K562 (cell line): ENCODE data around the gene TRIM71. TPM values are rescaled to one million over a fixed set of nuclear protein-coding genes. Genes with fewer than 3 reads are reported as not detected.

ENCODE experiments used
- ATAC-seq: fragments of 200-7000 bp; cut with Tn5 transposase; 3 replicates; pipeline ENCODE4 v1.9.1; 2020; ENCODE audit warnings: moderate library complexity
- BruUV-seq: library from RNA; stranded (reverse); fragments of 400-500 nt; replicated peaks from 2 replicates; lab custom pipeline; 2021; lab: Mats Ljungman, UMichigan
- CTCF ChIA-PET: fragments of 300-600 bp; formaldehyde crosslinking; extraction: SDS; loops from one replicate; lab custom pipeline; 2021; ENCODE audit warnings: low intra/inter-chr PET ratio; lab: Yijun Ruan, JAX
- POLR2A ChIA-PET: fragments of 300-600, 350-650 bp; sonication (Branson Sonifier 250); formaldehyde crosslinking; extraction: SDS; loops from one replicate; lab custom pipeline; 2021; ENCODE audit warnings: antibody characterized with exemption, inconsistent platforms; lab: Yijun Ruan, JAX
- DNase-seq, 4 experiments: peaks; one replicate each; pipeline versions ENCODE4 v3.0.0 to v3.0.0-alpha.2; 2011 to 2018; ENCODE audit warnings: low spot score in 3 of 4, mixed read lengths in 3 of 4; ENCODE audit errors: extremely low read depth in 1 of 4
- FAIRE-seq: peaks from 2 replicates; lab custom pipeline; 2011; peaks lifted over from hg19 to GRCh38; lab: Jason Lieb, UNC
- H2AFZ ChIP-seq: 2 replicates; pipeline ENCODE4 v1.6.0; 2011; ENCODE audit warnings: low read depth, low read length, control low read depth, inconsistent platforms
- H3K27ac ChIP-seq: fragments of 200-600 bp; 3 replicates; pipeline ENCODE4 v1.8.0; 2011; ENCODE audit warnings: low read depth, mild to moderate bottlenecking, control low read depth, inconsistent platforms, low read length, moderate library complexity, mixed read lengths; ENCODE audit errors: extremely low read depth
- H3K27me3 ChIP-seq, 2 experiments: fragments of 300-600 bp in 1 of 2; 2 replicates in 1 of 2; 3 replicates in 1 of 2; pipeline versions ENCODE4 v1.6.0 to v1.8.0; 2011; ENCODE audit warnings: inconsistent platforms in 2 of 2, low read length in 2 of 2, mild to moderate bottlenecking in 1 of 2, mixed read lengths in 1 of 2, moderate library complexity in 1 of 2; ENCODE audit not compliant: control insufficient read depth in 2 of 2, insufficient read depth in 2 of 2
- H3K36me3 ChIP-seq: fragments of 300-600 bp; 3 replicates; pipeline ENCODE4 v1.8.0; 2011; ENCODE audit warnings: mild to moderate bottlenecking, low read length, inconsistent platforms; ENCODE audit not compliant: control insufficient read depth, insufficient read depth
- H3K4me1 ChIP-seq, 2 experiments: fragments of 200-600 bp in 1 of 2; replicated peaks in 1 of 2; 2 replicates in 1 of 2; 3 replicates in 1 of 2; pipeline versions ENCODE4 v1.5.1 to v1.8.0; 2011; ENCODE audit warnings: inconsistent platforms in 2 of 2, low read length in 2 of 2, mild to moderate bottlenecking in 1 of 2, mixed read lengths in 1 of 2, moderate library complexity in 1 of 2; ENCODE audit not compliant: control insufficient read depth in 2 of 2, insufficient read depth in 2 of 2
- H3K4me2 ChIP-seq: 2 replicates; pipeline ENCODE4 v1.6.1; 2011; ENCODE audit warnings: low read length, control low read depth, inconsistent platforms, mixed read lengths; ENCODE audit not compliant: insufficient read depth
- H3K4me3 ChIP-seq: fragments of 200-600 bp; sonication (generic), shearing (Covaris generic); 2 replicates; pipeline ENCODE4 v1.5.1; 2016; ENCODE audit warnings: control low read depth, inconsistent platforms
- H3K79me2 ChIP-seq: fragments of 200-600 bp; 3 replicates; pipeline ENCODE4 v1.8.0; 2011; ENCODE audit warnings: low read length, inconsistent platforms; ENCODE audit not compliant: control insufficient read depth, insufficient read depth
- H3K9ac ChIP-seq, 2 experiments: 2 replicates each; pipeline versions ENCODE4 v1.6.0 to v1.6.1; 2011; ENCODE audit warnings: low read depth in 2 of 2, low read length in 2 of 2, control low read depth in 1 of 2, inconsistent platforms in 1 of 2, mild to moderate bottlenecking in 1 of 2, mixed read lengths in 1 of 2; ENCODE audit not compliant: insufficient read depth in 1 of 2
- H3K9me1 ChIP-seq: one replicate; pipeline ENCODE4 v1.6.0; 2011; ENCODE audit warnings: inconsistent platforms, mild to moderate bottlenecking, low read length, moderate library complexity; ENCODE audit not compliant: control insufficient read depth, insufficient read depth
- H3K9me3 ChIP-seq: replicated peaks from 2 replicates; pipeline ENCODE4 v1.5.1; 2011; ENCODE audit warnings: low read depth, low read length, inconsistent platforms; ENCODE audit not compliant: control insufficient read depth, insufficient read depth
- H4K20me1 ChIP-seq: replicated peaks from 2 replicates; pipeline ENCODE4 v1.6.1; 2011; ENCODE audit warnings: low read length, inconsistent platforms, mixed read lengths; ENCODE audit not compliant: control insufficient read depth, insufficient read depth
- CBX2 ChIP-seq: fragments of 200-600 bp; sonication (generic); IDR thresholded peaks from one replicate; pipeline ENCODE4 v1.6.1; 2012; ENCODE audit warnings: mild to moderate bottlenecking, low read length, inconsistent platforms; ENCODE audit not compliant: insufficient read depth, poor library complexity, severe bottlenecking
- ILF3 ChIP-seq: fragments of 450-650 bp; IDR thresholded peaks from 2 replicates; pipeline ENCODE4 v1.6.1; 2018; ENCODE audit warnings: antibody characterized with exemption, mild to moderate bottlenecking, moderate library complexity, borderline replicate concordance
- SLC30A9 ChIP-seq: fragments of 250-450 bp; sonication (Bioruptor Pico); IDR thresholded peaks from 2 replicates; pipeline ENCODE4 v1.8.0; 2022; ENCODE audit warnings: mild to moderate bottlenecking, moderate library complexity
- SRF ChIP-seq, 2 experiments: fragments of 250-450, 450-650 bp in 1 of 2; sonication (Bioruptor Pico) in 1 of 2; sonication (generic) in 1 of 2; formaldehyde crosslinking; IDR thresholded peaks; 2 replicates each; pipeline versions ENCODE4 v1.5.0 to v1.5.1; 2020 to 2022; ENCODE audit warnings: mild to moderate bottlenecking in 1 of 2, missing genetic modification reagents in 1 of 2
- ZNF282 ChIP-seq: sonication (generic); formaldehyde crosslinking; IDR thresholded peaks from 2 replicates; pipeline ENCODE4 v1.8.1; 2023; ENCODE audit warnings: missing genetic modification reagents
- ZNF445 ChIP-seq: fragments of 250-450 bp; sonication (Bioruptor Pico); IDR thresholded peaks from 2 replicates; pipeline ENCODE4 v1.4.0; 2020; ENCODE audit warnings: low read depth, mild to moderate bottlenecking, moderate library complexity
- ZNF57 ChIP-seq: fragments of 450-650 bp; formaldehyde crosslinking; IDR thresholded peaks from 2 replicates; pipeline ENCODE4 v1.4.0; 2020; ENCODE audit warnings: mild to moderate bottlenecking, moderate library complexity
- WGBS: fragments of 100-300 bp; shearing (Covaris generic); methylation state at CpG from one replicate; pipeline ENCODE4 v1.1.6; 2016; ENCODE audit warnings: low coverage, mixed read lengths; ENCODE audit not compliant: insufficient coverage; ENCODE audit errors: missing lambda C conversion rate; 5-methylcytosine and 5-hydroxymethylcytosine counted together
- in situ Hi-C: fragments of 300-500 bp; cut with MboI; formaldehyde crosslinking; loops from 4 replicates; pipeline ENCODE4 v1.15.0; 2018; ENCODE audit warnings: inconsistent platforms, mixed read lengths
- intact Hi-C: fragments of 100-400 bp; cut with micrococcal nuclease; formaldehyde crosslinking; loops from 2 replicates; pipeline ENCODE4 v1.14.2; 2022
- polyA plus RNA-seq, 8 experiments: library from polyadenylated mRNA; depleted of rRNA in 4 of 8; stranded (reverse) in 5 of 8; unstranded in 3 of 8; fragments of >200 nt; fragmentation: Nextera tagmentation in 2 of 8; fragmentation: Illumina TruSeq in 1 of 8; extraction: Ambion mirVana in 2 of 8; extraction: Trizol in 1 of 8; gene quantifications; 2 replicates each; pipeline versions ENCODE4 v1.2.1 to v1.2.3, GENCODE V29; 2011 to 2014; ENCODE audit warnings: inconsistent platforms in 1 of 8, missing spikeins in 1 of 8
- total RNA-seq, 7 experiments: library from RNA; depleted of rRNA in 6 of 7; stranded (reverse); fragments of >200 nt in 6 of 7; fragmentation: Illumina TruSeq in 2 of 7; extraction: Trizol in 2 of 7; gene quantifications; 2 replicates each; pipeline versions ENCODE4 v1.2.1 to v1.2.3, GENCODE V29; 2011 to 2021; ENCODE audit warnings: low replicate concordance in 1 of 7
- TF ChIP-seq, protein P1 (sequence below), 2 experiments: IDR thresholded peaks; 2 replicates each; pipeline ENCODE4 v1.6.1; 2012; ENCODE audit warnings: improper control_type of control experiment in 2 of 2, low read depth in 2 of 2, low read length in 2 of 2, borderline replicate concordance in 1 of 2
- TF ChIP-seq, protein P2 (sequence below), 2 experiments: fragments of 450-650 bp; IDR thresholded peaks; 2 replicates each; pipeline ENCODE4 v1.6.1; 2016

Gene TRIM71
- total and polyA plus RNA-seq, 9 of the 15 experiments (the other 6 are each of a cell fraction or from before 2014, with no cell fraction given) = 0.04 to 0.11 TPM; not detected in 7

DNA sequence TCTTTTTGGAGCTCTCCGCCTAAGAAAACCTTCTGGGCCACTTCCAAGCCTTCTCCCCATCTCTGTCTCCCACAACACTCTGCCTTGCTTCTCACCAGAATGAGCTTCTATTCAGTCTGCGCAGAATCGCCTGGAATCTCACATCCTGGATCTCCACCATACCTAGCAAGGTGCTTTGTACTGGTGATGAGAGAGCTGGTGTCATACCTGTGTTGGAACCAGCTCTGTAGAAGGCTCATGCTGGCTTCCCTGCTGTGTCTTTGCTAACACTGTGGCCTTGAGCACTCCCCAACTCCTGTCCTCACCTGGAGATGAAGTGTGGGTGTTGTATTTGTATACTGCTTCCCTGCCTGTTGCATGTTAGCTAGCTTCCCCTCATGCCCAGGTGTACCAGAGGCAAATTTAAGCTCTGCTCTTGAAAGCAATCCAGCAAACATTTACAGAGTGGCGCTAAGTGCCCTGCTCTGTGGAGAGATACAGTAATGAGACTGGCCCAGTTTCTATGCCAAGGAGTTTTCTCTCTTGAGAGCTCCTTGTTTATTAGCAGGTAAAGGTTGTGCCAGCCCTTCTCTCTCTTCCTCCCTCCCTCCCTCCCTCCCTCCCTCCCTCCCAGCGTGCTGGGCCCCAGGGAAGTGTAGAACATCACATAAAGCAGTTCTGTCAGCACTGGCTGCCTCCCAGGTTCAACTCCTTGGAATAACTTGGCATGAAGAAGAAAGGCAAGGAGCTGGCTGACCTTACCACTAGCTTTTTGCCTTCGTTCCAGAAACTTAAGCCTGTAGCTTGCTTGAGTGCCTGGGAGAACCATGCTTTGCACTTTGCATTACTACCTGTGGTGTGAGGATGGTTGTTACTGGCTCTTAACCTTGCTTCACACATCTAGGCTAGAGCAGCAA is 54.9 kb downstream of the TRIM71 start:
- intact Hi-C loops = no loop called here
- WGBS = 1% methylated on average over 5 of the region's 6 CpGs
- H3K9me3 ChIP-seq = no peaks in the 10 kb centered on the region
- no peak overlapping the region for H3K27ac ChIP-seq
- H3K27me3 ChIP-seq = peaks cover 40 to 56% of the 10 kb centered on the region in 2 experiments
- ATAC-seq (no peak), FAIRE-seq (no peak), DNase-seq (no peak)
- H2AFZ ChIP-seq = no peak overlapping the region
- no peak overlapping the region for H3K4me3 ChIP-seq
- H4K20me1 ChIP-seq = no peaks in the 10 kb centered on the region
- H3K4me2 ChIP-seq = no peak overlapping the region
- ChIA-PET CTCF (no interaction called here), POLR2A (interaction anchor here (0.6 to 1.4 kb wide), 4 partner anchors 8 to 230 kb away, joined by 3 to 5 read pairs (median 4); no protein-coding TSS in a partner anchor)
- no peaks in the 10 kb centered on the region for H3K79me2 ChIP-seq
- no peaks in the 10 kb centered on the region for H3K4me1 ChIP-seq
- no TSS peak for BruUV-seq
- TF ChIP-seq ILF3 (no peak), SLC30A9 (no peak), ZNF445 (CRISPR knock-in tag) (no peak), ZNF57 (no peak), ZNF282 (CRISPR knock-in tag) (no peak), SRF (CRISPR knock-in tag; IDR thresholded peaks at IDR 0.05) (no peak), CBX2 (no peak)
- TF ChIP-seq, protein P1, sequence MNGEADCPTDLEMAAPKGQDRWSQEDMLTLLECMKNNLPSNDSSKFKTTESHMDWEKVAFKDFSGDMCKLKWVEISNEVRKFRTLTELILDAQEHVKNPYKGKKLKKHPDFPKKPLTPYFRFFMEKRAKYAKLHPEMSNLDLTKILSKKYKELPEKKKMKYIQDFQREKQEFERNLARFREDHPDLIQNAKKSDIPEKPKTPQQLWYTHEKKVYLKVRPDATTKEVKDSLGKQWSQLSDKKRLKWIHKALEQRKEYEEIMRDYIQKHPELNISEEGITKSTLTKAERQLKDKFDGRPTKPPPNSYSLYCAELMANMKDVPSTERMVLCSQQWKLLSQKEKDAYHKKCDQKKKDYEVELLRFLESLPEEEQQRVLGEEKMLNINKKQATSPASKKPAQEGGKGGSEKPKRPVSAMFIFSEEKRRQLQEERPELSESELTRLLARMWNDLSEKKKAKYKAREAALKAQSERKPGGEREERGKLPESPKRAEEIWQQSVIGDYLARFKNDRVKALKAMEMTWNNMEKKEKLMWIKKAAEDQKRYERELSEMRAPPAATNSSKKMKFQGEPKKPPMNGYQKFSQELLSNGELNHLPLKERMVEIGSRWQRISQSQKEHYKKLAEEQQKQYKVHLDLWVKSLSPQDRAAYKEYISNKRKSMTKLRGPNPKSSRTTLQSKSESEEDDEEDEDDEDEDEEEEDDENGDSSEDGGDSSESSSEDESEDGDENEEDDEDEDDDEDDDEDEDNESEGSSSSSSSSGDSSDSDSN (IDR thresholded peaks at IDR 0.05; ENCODE audit: borderline replicate concordance in 1 of 2, low read depth in 2 of 2, low read length in 2 of 2) = no peak
- TF ChIP-seq, protein P2, sequence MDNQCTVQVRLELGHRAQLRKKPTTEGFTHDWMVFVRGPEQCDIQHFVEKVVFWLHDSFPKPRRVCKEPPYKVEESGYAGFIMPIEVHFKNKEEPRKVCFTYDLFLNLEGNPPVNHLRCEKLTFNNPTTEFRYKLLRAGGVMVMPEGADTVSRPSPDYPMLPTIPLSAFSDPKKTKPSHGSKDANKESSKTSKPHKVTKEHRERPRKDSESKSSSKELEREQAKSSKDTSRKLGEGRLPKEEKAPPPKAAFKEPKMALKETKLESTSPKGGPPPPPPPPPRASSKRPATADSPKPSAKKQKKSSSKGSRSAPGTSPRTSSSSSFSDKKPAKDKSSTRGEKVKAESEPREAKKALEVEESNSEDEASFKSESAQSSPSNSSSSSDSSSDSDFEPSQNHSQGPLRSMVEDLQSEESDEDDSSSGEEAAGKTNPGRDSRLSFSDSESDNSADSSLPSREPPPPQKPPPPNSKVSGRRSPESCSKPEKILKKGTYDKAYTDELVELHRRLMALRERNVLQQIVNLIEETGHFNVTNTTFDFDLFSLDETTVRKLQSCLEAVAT (IDR thresholded peaks at IDR 0.05) = no peak
- H3K9ac ChIP-seq = no peak overlapping the region
- H3K36me3 ChIP-seq = no peaks in the 10 kb centered on the region
- no peaks in the 10 kb centered on the region for H3K9me1 ChIP-seq
- in situ Hi-C loops = no loop called here
